GM12892 (cell line): ENCODE data around the gene CD28.

ENCODE experiments used
- DNase-seq: peaks from one replicate; pipeline ENCODE4 v3.0.0; 2011; ENCODE audit not compliant: insufficient read length
- FAIRE-seq: peaks from 2 replicates; lab custom pipeline; 2011; peaks lifted over from hg19 to GRCh38; lab: Jason Lieb, UNC
- POLR2A ChIP-seq: IDR thresholded peaks from 2 replicates; pipeline ENCODE4 v1.6.1; 2011; ENCODE audit warnings: low read depth, low read length, control low read depth
- POLR2AphosphoS5 ChIP-seq: IDR thresholded peaks from 2 replicates; pipeline ENCODE4 v1.6.1; 2011; ENCODE audit warnings: low read depth, low read length, control low read depth
- TAF1 ChIP-seq: IDR thresholded peaks from 2 replicates; pipeline ENCODE4 v1.6.1; 2011; ENCODE audit warnings: low read depth, mild to moderate bottlenecking, control low read depth, low read length, borderline replicate concordance

Gene CD28

DNA sequence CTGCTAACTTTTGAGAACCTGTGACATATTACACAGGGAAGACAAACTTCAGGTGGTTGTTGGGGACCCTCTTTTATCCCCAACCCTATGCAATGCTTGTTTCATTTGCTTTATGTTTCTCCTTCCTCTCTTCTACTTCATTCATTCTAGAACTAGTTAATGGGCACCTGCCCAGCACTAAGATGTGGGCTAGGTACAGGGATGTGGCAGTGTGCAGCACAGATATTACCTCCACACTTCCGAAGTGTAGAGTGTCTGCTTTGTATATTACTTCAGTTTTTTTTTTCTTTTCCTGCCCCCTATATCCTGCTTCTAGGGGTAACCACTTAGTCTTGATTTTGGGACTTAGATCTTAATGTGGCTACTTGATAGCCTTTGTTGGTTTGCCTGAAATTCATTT is 35.1 kb downstream of the CD28 start:
- FAIRE-seq, result no peak

DNA sequence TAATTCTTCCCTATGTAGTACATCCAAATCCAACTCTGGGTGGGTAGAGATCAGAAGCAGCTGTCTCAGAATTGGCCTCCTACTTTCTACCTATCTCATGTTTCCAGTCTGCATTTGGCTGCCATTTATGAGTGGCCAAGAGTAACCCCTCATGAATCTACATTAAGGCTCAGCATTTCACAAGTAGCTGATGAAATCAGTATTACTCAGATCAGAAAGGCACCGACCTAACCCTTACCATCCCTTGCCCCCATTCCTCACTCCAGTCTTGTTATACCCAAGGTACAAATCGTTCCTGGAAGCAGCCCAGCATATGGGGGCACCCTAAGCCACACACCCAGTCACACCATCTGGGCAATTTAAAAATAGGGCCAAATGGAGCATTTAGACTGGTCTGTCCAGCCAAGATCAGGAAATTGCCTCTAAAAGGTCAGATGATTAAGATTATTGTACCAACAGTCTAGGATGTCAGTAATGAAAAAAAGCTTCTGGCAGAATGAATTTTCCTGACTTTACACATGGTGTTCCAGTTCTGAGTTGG is 37.1 kb downstream of the CD28 start:
- FAIRE-seq, result no peak
- TF ChIP-seq POLR2A, result no peak
- TF ChIP-seq POLR2AphosphoS5, result no peak
- no peak for TF ChIP-seq TAF1
- no peak for DNase-seq

More for the DNA sequence above, 35.1 kb downstream of the CD28 start:
- DNase-seq, result no peak
- TF ChIP-seq POLR2AphosphoS5 (no peak), TAF1 (no peak), POLR2A (no peak)

DNA sequence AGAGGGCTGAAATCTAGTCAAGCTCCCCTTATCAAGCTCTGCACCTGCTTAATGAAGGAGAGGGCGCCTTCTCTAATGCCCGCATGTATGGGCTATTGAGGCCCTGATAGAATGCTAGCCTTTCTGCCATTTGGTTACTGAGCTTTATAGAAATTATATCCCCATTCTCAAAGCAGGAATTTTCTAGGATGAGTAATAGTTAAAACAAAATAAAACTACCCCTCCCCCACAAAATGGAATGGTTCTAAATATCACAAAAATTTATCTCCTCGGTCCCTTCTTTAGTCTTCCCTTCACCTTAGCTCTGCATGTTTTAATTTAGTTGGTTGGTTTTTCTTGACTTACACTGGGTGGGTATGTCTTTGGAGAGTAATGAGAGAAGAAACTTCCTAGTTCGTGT is 37.7 kb downstream of the CD28 start:
- DNase-seq (no peak), FAIRE-seq (no peak)
- TF ChIP-seq TAF1 (no peak), POLR2AphosphoS5 (no peak), POLR2A (no peak)

DNA sequence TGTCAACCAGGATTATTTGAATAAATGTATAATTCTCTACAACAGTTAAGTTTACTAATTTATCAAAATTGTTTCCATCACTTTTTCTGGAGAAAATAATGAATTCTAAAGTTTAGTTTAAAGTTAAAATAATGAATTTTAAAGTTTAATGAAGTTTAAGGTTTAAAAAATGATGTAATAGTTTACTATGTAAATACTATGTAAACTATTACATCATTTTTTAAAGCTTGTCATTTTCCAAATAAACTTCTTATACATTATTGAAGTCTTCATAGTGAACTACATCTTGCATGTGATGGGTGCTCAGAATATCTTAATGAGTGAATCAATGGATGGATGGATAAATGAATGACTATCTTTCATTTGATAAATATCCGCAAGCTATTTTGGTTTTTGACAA is 38.8 kb downstream of the CD28 start:
- no peak for FAIRE-seq
- DNase-seq, result no peak
- TF ChIP-seq POLR2AphosphoS5, result no peak
- TF ChIP-seq TAF1, result no peak
- no peak for TF ChIP-seq POLR2A

DNA sequence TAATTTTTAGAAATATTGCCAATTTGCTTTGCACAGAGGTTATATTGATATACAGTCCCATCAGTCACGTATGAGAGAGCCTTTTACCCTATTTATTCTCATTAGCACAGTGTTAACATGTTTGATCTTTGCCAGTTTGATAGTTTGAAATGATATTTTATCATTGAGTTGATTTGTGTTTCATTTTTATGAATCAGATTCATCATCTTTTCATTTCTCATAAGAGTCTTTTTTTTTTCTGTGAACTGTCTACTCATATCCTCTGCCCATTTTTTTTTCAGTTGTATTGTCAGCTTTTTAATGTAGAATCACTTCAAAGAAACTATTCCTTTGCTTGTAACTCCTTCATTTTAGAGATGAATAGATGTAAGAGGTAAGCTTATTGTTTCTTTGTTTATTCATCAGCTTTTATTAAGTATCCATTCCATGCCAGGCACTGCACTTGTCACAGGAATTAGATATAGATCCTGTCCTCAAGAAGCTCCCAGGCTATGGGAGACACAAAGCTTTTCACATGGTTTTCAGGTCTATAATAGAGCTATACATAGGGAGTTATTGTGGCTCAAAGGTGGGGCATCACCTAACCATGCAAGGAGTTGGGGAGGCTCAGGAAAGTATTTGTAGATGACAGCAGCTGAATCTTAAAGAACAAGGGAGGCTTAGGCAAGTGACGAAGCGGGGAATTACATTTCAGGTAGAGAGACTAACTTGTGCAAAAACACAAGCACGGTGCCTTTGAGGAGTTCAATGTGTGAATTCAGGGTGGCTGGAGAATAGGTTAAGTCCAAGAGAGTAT is 42.1 kb downstream of the CD28 start:
- TF ChIP-seq TAF1, result no peak
- no peak for TF ChIP-seq POLR2AphosphoS5
- TF ChIP-seq POLR2A, result no peak
- FAIRE-seq, result no peak

DNA sequence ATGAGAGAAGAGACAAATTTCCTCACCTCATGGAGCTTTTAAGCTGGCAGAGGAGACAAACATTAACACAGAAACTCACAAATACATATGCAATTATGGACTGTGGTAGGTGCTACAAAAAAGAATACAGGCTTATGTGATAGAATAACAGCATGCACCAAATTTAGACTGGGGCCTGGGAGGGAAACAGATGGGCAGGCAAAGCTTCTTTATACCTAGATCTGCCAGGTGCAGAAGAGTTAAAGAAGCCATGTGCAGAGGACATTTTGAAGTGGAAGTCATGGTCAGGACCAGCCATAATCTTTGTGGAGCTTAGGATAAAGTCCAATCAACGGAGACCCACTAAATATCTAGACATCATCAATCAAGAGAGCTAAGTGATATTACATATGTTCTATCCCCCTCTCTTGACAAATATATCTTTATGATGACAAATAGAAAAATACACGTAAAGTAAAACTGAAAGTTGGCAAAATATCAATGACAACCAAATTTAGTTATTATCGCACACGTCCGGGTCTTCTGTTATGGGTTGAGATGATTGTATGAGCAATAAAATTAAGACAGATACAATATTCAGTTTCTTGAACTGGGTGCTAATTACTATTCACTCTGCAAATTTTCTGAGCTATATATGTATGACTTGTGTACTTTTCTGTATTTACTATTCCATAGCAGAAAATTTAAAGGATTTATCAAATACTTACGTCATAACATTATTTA is 44.1 kb downstream of the CD28 start:
- TF ChIP-seq TAF1 (no peak), POLR2A (no peak), POLR2AphosphoS5 (no peak)
- no peak for FAIRE-seq
- no peak for DNase-seq

More for the DNA sequence above, 42.1 kb downstream of the CD28 start:
- no peak for DNase-seq

DNA sequence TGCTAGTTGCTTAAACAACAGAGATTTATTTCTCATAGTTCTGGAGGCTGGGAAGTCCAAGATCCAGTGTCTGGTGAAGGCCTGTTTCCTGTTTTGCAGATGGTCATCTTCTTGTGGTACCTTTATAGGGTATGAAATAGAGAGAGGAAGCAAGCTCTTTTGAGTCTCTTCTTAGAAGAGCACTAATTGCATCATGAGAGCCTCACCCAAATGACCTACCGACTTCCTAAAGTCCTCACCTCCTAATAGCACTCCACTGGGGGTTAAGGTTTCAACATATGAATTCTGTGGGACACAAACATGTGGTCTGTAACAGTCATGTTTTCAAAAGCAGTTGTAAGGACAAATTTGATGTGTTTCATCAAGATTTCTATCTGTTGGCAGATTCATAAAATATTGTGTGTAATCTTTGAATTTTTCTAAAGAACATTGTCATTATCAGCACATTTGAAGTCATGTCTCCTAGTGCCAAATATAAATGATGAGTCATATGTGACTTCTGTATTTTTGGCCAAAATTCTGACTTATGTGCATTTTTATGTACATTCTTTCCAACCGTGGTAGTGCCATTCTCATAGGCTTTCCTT is 45.3 kb downstream of the CD28 start:
- FAIRE-seq (no peak), DNase-seq (no peak)
- TF ChIP-seq TAF1 (no peak), POLR2A (no peak), POLR2AphosphoS5 (no peak)

DNA sequence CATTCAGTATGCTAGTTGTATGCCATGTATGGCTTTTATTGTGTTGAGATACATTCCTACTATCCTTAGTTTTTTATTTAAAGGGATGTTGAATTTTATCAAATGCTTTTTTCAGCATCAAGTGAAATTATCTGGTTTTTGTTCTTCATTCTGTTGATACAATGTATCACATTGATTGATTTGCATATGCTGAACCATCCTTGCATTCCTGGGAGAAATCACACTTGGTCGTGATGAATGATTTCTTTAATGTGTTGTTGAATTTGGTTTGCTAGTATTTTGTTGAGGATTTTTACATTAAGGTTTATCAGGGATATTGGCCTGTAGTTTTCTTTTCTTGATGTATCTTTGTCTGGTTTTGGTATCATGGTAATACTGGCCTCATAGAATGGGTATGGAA is 49.7 kb downstream of the CD28 start:
- no peak for FAIRE-seq

DNA sequence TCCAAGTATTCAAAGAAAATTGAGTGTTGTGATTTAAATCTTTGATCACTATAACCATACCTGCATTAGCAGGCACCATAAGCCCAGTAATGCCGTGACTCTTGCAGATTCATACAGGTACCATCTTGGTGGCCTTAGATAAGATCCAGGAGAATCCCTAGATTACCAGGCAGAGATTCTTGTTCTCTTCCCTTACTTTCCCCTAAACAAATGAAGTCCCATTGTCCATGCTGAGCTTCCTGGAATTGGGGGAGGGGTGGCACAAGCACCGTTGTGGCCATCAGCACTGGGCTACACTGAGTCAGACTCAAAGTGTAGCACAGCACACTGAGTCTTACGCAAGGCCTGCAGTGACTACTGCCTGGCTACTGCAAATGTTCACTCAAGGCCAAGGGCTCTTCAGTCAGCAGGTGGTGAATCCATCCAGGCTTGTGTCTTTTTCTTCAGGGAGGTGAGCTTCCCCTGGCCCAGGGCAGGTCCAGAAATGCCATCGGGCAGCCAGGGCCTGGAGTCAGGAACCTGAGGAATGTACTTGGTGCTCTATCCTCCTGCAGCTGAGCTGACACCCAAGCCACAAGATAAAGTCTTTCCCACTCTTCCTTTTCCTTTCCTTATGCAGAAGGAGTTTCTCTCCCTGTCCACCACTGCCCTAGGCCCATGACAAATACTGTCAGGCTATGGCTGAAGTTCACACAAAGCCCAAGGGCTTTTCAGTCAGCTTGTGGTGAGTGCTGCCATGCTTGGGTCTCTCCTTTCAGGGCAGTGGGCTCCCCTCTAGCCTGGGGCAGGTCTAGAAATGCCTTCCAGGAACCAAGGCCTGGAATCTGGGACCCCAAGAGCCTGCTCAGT is 52.6 kb downstream of the CD28 start:
- TF ChIP-seq POLR2A (no peak), POLR2AphosphoS5 (no peak), TAF1 (no peak)
- FAIRE-seq (no peak), DNase-seq (no peak)

More for the DNA sequence above, 49.7 kb downstream of the CD28 start:
- no peak for TF ChIP-seq TAF1
- TF ChIP-seq POLR2AphosphoS5, result no peak
- TF ChIP-seq POLR2A, result no peak
- no peak for DNase-seq

DNA sequence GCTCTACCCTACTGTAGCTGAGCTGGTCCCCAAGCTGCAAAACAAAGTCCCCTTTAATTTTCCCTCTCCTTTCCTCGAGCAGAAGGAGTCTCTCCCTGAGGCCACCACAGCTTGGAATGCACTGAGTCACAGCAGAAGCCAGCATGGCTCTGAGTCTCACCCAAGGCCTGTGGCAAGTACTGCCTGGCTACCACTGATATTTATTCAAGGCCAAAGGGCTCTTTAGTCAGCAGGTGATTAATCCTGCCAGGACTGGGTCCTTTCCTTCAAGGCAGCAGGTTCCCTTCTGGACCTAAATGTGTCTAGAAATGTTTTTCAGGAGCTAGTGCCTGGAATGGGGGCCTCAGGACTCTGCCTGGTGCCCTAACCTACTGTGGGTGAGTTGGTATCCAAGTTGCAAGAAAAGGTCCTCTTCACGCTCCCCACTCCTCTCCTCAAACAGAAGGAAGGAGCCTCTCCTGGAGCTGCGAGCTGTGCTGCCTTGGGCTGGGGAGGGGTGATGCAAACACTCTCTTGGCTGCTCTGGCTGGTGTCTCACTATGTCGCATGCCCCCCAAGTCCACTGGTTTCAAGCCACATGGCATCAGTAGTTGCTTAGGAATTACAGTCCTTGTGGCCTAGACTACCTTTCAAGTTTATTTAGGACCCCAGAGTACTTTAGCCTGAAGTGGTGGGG is 53.4 kb downstream of the CD28 start:
- FAIRE-seq, result no peak
- TF ChIP-seq TAF1 (no peak), POLR2A (no peak), POLR2AphosphoS5 (no peak)
- no peak for DNase-seq

DNA sequence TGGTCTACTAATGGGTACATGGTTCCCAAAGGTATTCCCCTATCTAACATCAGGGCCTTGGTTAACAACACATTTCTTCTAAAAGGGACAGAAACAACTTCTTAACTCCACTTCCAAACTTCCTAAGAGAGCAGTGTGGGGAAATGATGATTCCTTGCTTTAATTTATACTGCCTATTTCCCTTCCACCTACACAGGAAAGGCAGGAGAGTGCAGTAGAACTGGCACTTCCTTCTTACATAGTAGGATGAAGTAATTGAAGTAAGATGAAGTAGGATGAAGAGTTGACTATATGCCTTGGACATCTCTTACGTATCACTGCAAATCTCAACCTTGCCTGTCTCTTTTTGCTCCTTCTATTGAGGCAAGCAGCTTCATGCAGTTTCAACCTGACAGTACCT is 54.7 kb downstream of the CD28 start:
- DNase-seq, result no peak
- TF ChIP-seq POLR2A (no peak), TAF1 (no peak), POLR2AphosphoS5 (no peak)
- no peak for FAIRE-seq
